HepG2 (cell line): ENCODE measurements around the gene ZBTB26. TPM values are rescaled to one million over a fixed set of nuclear protein-coding genes. Genes with fewer than 3 reads are reported as not detected.

Source experiments
- CHD2 ChIP-seq: IDR thresholded peaks from 2 replicates; pipeline ENCODE4 v1.6.1; 2011; ENCODE audit warnings: low read depth, low read length, improper control_type of control experiment
- CREM ChIP-seq, 2 experiments: sonication (generic) in 1 of 2; formaldehyde crosslinking in 1 of 2; IDR thresholded peaks; 2 replicates each; pipeline versions ENCODE4 v1.4.0 to v1.6.1; 2016 to 2020; ENCODE audit warnings: antibody characterized with exemption in 1 of 2, mild to moderate bottlenecking in 1 of 2, missing genetic modification reagents in 1 of 2
- HOXA3 ChIP-seq: sonication (generic); formaldehyde crosslinking; IDR thresholded peaks from 2 replicates; pipeline ENCODE4 v1.5.0; 2020; ENCODE audit warnings: missing genetic modification reagents
- KAT8 ChIP-seq: IDR thresholded peaks from 2 replicates; pipeline ENCODE4 v1.6.1; 2016; ENCODE audit warnings: missing genetic modification reagents, missing compliant biosample characterization
- MEF2D ChIP-seq: sonication (generic); formaldehyde crosslinking; IDR thresholded peaks from 2 replicates; pipeline ENCODE4 v1.5.1; 2020; ENCODE audit warnings: mild to moderate bottlenecking, missing genetic modification reagents
- MTA1 ChIP-seq: sonication (generic); formaldehyde crosslinking; IDR thresholded peaks from 2 replicates; pipeline ENCODE4 v1.4.0; 2020; ENCODE audit warnings: missing genetic modification reagents, mild to moderate bottlenecking, borderline replicate concordance
- MXI1 ChIP-seq: IDR thresholded peaks from 3 replicates; pipeline ENCODE4 v1.6.1; 2012; ENCODE audit warnings: low read depth, low read length, inconsistent platforms, borderline replicate concordance
- MYNN ChIP-seq: sonication (generic); formaldehyde crosslinking; IDR thresholded peaks from 2 replicates; pipeline ENCODE4 v1.4.0; 2020; ENCODE audit warnings: mild to moderate bottlenecking, low read depth, missing genetic modification reagents
- NR2C2 ChIP-seq: sonication (generic); formaldehyde crosslinking; IDR thresholded peaks from 2 replicates; pipeline ENCODE4 v1.4.0; 2020; ENCODE audit warnings: missing genetic modification reagents, mild to moderate bottlenecking, moderate library complexity, borderline replicate concordance
- RFXAP ChIP-seq: sonication (generic); formaldehyde crosslinking; IDR thresholded peaks from 2 replicates; pipeline ENCODE4 v1.4.0; 2020; ENCODE audit warnings: missing genetic modification reagents, borderline replicate concordance
- ZNF441 ChIP-seq: sonication (generic); formaldehyde crosslinking; IDR thresholded peaks from 2 replicates; pipeline ENCODE4 v1.7.0; 2021; ENCODE audit warnings: missing genetic modification reagents, borderline replicate concordance
- ZNF607 ChIP-seq: sonication (generic); formaldehyde crosslinking; IDR thresholded peaks from 2 replicates; pipeline ENCODE4 v1.5.1; 2020; ENCODE audit warnings: missing genetic modification reagents, mild to moderate bottlenecking, borderline replicate concordance
- ZNF839 ChIP-seq: sonication (generic); formaldehyde crosslinking; IDR thresholded peaks from 2 replicates; pipeline ENCODE4 v1.4.0; 2020; ENCODE audit warnings: missing genetic modification reagents, mild to moderate bottlenecking, borderline replicate concordance
- polyA plus RNA-seq, 8 experiments: library from polyadenylated mRNA; depleted of rRNA in 3 of 8; stranded (reverse) in 7 of 8; unstranded in 1 of 8; fragments of >200 nt; fragmentation: Illumina TruSeq in 4 of 8; extraction: Trizol in 4 of 8; gene quantifications; 2 replicates each; pipeline versions ENCODE4 v1.2.1 to v1.2.3, GENCODE V29; 2011 to 2016; ENCODE audit warnings: low read depth in 4 of 8, missing spikeins in 1 of 8, mixed read lengths in 1 of 8; ENCODE audit not compliant: insufficient read depth in 1 of 8
- total RNA-seq, 5 experiments: library from RNA; depleted of rRNA; stranded (reverse); fragments of >200 nt; fragmentation: Illumina TruSeq; extraction: Trizol; gene quantifications; 2 replicates each; pipeline ENCODE4 v1.2.3, GENCODE V29; 2016; ENCODE audit warnings: low read depth in 1 of 5
- TF ChIP-seq, protein P1 (sequence below): sonication (generic); formaldehyde crosslinking; IDR thresholded peaks from 2 replicates; pipeline ENCODE4 v1.5.0; 2020; ENCODE audit warnings: mild to moderate bottlenecking, missing genetic modification reagents
- TF ChIP-seq, protein P2 (sequence below): sonication (generic); formaldehyde crosslinking; conservative IDR thresholded peaks from 2 replicates; pipeline ENCODE4 v1.8.0; 2022; ENCODE audit warnings: mild to moderate bottlenecking, moderate library complexity, missing genetic modification reagents
- TF ChIP-seq, protein P3 (sequence below): sonication (generic); formaldehyde crosslinking; IDR thresholded peaks from 2 replicates; pipeline ENCODE4 v1.5.1; 2020; ENCODE audit warnings: missing genetic modification reagents, mild to moderate bottlenecking, borderline replicate concordance
- TF ChIP-seq, protein P4 (sequence below): sonication (generic); formaldehyde crosslinking; IDR thresholded peaks from 2 replicates; pipeline ENCODE4 v1.8.0; 2022; ENCODE audit warnings: mild to moderate bottlenecking, missing genetic modification reagents; ENCODE audit not compliant: insufficient replicate concordance
- TF ChIP-seq, protein P5 (sequence below): sonication (generic); formaldehyde crosslinking; IDR thresholded peaks from 2 replicates; pipeline ENCODE4 v1.5.1; 2020; ENCODE audit warnings: mild to moderate bottlenecking, moderate library complexity, missing genetic modification reagents

ZBTB26 gene
- total and polyA plus RNA-seq, 2 of the 13 experiments (the other 11 are each of a cell fraction or from before 2014, with no cell fraction given) = 4.5 to 8.6 TPM

DNA sequence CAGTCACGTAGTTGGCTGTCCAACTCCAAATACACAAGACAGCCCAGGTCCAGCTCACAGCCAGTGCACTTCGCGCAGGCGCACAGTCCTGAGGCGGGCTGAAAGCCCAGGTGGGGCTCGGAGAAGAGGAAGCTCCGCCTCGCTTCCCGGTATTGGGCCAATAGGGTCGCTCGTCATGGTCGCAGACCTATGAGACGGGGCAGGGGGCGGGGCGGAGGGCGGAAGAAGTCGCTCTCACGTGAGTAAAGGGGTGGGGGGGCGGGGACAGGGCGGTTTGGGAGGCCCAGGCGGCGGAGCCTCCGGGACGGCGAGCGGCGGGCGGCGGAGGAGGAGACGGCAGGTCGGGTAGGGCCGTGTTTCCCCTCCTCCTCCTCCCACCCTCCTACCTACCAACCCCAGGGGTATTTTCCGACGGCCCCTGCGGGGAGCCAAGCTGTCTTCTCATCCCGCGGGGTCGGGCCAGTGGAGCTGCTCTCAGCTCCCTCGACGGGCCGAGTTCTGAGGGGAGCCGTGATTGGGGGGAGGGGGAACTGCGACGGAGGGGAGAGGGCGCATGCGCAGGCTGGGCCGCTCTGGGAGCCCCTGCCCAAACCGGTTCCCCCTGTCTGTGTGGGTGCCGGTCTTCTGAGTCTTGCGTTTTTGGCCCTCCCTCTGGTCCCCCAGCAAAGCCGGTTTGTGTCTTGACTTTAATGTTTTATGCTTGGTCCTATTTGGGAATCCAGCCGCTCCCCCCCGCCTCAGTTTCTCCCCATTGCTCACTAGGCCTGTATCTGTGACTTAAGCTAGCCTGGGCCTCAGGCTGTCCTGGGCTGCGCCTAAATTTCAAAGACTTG lies 9.7 kb upstream of the ZBTB26 start, which contains the start of gene RABGAP1 (continued):
- TF ChIP-seq ZNF839 (0 out of 2 replicates have a peak, but pooled peaks have one; percentile 19), ZNF607 (0 out of 2 replicates have a peak, but pooled peaks have one; percentile 26), ZNF441 (CRISPR knock-in tag) (peak; percentile 39; the same call in 1 of the 2 replicates), NR2C2 (CRISPR knock-in tag) (peak; percentile 25; the same call in 1 of the 2 replicates), MEF2D (CRISPR knock-in tag) (no peak; the same call in 1 of the 2 replicates), HOXA3 (peak; percentile 37; the same call in 1 of the 2 replicates), MTA1 (peak; percentile 43; the same call in 1 of the 2 replicates), CREM (IDR thresholded peaks at IDR 0.05) (peak; percentile 54; the same call in 1 of the 2 replicates), CREM (CRISPR knock-in tag; IDR thresholded peaks at IDR 0.05) (no peak), RFXAP (CRISPR knock-in tag) (0 out of 2 replicates have a peak, but pooled peaks have one; percentile 52), MYNN (CRISPR knock-in tag) (no peak; the same call in 1 of the 2 replicates), CHD2 (0 out of 2 replicates have a peak, but pooled peaks have one; percentile 35), MXI1 (peak; percentile 52; the same call in 1 of the 3 replicates), KAT8 (peak; percentile 48)
- TF ChIP-seq, protein P1, sequence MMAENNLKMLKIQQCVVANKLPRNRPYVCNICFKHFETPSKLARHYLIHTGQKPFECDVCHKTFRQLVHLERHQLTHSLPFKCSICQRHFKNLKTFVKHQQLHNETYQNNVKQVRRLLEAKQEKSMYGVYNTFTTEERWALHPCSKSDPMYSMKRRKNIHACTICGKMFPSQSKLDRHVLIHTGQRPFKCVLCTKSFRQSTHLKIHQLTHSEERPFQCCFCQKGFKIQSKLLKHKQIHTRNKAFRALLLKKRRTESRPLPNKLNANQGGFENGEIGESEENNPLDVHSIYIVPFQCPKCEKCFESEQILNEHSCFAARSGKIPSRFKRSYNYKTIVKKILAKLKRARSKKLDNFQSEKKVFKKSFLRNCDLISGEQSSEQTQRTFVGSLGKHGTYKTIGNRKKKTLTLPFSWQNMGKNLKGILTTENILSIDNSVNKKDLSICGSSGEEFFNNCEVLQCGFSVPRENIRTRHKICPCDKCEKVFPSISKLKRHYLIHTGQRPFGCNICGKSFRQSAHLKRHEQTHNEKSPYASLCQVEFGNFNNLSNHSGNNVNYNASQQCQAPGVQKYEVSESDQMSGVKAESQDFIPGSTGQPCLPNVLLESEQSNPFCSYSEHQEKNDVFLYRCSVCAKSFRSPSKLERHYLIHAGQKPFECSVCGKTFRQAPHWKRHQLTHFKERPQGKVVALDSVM (CRISPR knock-in tag) = peak; percentile 74
- TF ChIP-seq, protein P2, sequence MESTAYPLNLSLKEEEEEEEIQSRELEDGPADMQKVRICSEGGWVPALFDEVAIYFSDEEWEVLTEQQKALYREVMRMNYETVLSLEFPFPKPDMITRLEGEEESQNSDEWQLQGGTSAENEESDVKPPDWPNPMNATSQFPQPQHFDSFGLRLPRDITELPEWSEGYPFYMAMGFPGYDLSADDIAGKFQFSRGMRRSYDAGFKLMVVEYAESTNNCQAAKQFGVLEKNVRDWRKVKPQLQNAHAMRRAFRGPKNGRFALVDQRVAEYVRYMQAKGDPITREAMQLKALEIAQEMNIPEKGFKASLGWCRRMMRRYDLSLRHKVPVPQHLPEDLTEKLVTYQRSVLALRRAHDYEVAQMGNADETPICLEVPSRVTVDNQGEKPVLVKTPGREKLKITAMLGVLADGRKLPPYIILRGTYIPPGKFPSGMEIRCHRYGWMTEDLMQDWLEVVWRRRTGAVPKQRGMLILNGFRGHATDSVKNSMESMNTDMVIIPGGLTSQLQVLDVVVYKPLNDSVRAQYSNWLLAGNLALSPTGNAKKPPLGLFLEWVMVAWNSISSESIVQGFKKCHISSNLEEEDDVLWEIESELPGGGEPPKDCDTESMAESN (CRISPR knock-in tag) = 0 out of 2 replicates have a peak, but pooled peaks have one; percentile 16
- TF ChIP-seq, protein P3, sequence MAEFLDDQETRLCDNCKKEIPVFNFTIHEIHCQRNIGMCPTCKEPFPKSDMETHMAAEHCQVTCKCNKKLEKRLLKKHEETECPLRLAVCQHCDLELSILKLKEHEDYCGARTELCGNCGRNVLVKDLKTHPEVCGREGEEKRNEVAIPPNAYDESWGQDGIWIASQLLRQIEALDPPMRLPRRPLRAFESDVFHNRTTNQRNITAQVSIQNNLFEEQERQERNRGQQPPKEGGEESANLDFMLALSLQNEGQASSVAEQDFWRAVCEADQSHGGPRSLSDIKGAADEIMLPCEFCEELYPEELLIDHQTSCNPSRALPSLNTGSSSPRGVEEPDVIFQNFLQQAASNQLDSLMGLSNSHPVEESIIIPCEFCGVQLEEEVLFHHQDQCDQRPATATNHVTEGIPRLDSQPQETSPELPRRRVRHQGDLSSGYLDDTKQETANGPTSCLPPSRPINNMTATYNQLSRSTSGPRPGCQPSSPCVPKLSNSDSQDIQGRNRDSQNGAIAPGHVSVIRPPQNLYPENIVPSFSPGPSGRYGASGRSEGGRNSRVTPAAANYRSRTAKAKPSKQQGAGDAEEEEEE = no peak
- TF ChIP-seq, protein P4, sequence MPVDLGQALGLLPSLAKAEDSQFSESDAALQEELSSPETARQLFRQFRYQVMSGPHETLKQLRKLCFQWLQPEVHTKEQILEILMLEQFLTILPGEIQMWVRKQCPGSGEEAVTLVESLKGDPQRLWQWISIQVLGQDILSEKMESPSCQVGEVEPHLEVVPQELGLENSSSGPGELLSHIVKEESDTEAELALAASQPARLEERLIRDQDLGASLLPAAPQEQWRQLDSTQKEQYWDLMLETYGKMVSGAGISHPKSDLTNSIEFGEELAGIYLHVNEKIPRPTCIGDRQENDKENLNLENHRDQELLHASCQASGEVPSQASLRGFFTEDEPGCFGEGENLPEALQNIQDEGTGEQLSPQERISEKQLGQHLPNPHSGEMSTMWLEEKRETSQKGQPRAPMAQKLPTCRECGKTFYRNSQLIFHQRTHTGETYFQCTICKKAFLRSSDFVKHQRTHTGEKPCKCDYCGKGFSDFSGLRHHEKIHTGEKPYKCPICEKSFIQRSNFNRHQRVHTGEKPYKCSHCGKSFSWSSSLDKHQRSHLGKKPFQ = peak; percentile 48
- TF ChIP-seq, protein P5, sequence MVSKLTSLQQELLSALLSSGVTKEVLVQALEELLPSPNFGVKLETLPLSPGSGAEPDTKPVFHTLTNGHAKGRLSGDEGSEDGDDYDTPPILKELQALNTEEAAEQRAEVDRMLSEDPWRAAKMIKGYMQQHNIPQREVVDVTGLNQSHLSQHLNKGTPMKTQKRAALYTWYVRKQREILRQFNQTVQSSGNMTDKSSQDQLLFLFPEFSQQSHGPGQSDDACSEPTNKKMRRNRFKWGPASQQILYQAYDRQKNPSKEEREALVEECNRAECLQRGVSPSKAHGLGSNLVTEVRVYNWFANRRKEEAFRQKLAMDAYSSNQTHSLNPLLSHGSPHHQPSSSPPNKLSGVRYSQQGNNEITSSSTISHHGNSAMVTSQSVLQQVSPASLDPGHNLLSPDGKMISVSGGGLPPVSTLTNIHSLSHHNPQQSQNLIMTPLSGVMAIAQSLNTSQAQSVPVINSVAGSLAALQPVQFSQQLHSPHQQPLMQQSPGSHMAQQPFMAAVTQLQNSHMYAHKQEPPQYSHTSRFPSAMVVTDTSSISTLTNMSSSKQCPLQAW (CRISPR knock-in tag) = peak; percentile 51; the same call in 1 of the 2 replicates
